Common myeloid progenitor, CD34-positive (primary cell): ENCODE results near the gene TAAR9. TPM values are rescaled to one million over a fixed set of nuclear protein-coding genes. Genes with fewer than 3 reads are reported as not detected.

Source experiments
- CTCF ChIA-PET: fragments of 350-600 bp; sonication (Branson Sonifier 250); formaldehyde crosslinking; loops from one replicate; lab custom pipeline; 2021; ENCODE audit warnings: antibody characterized with exemption; lab: Charles Lee
- POLR2A ChIA-PET: fragments of 350-600 bp; sonication (Branson Sonifier 250); formaldehyde crosslinking; loops from one replicate; lab custom pipeline; 2021; ENCODE audit warnings: antibody characterized with exemption; lab: Charles Lee
- DNase-seq, 3 donors: peaks; one replicate each; pipeline versions ENCODE4 v3.0.0 to v3.0.0-alpha.2; 2013
- H3K27ac ChIP-seq, 2 experiments: 1 replicate in 1 of 2; 2 replicates in 1 of 2; pipeline ENCODE4 v1.7.0; 2013; ENCODE audit warnings: inconsistent platforms in 2 of 2, low read length in 2 of 2, mild to moderate bottlenecking in 2 of 2, low read depth in 1 of 2, moderate library complexity in 1 of 2; ENCODE audit not compliant: severe bottlenecking in 2 of 2, insufficient read depth in 1 of 2, poor library complexity in 1 of 2
- H3K27me3 ChIP-seq, 5 experiments: replicated peaks in 2 of 5; 1 replicate in 3 of 5; 2 replicates in 2 of 5; pipeline versions ENCODE4 v1.6.1 to v1.7.0; 2013; ENCODE audit warnings: low read length in 4 of 5, mild to moderate bottlenecking in 2 of 5, moderate library complexity in 2 of 5, inconsistent platforms in 1 of 5; ENCODE audit not compliant: insufficient read depth in 5 of 5, control insufficient read depth in 4 of 5
- H3K36me3 ChIP-seq, 4 experiments: 1 replicate in 2 of 4; 2 replicates in 2 of 4; pipeline versions ENCODE4 v1.6.1 to v1.7.0; 2013; ENCODE audit warnings: low read length in 3 of 4, control low read depth in 1 of 4, mild to moderate bottlenecking in 1 of 4; ENCODE audit not compliant: control insufficient read depth in 4 of 4, insufficient read depth in 4 of 4
- H3K4me1 ChIP-seq, 4 experiments: 1 replicate in 3 of 4; 2 replicates in 1 of 4; pipeline versions ENCODE4 v1.6.1 to v1.7.1; 2013; ENCODE audit warnings: low read length in 3 of 4, mild to moderate bottlenecking in 3 of 4, control low read depth in 1 of 4, inconsistent platforms in 1 of 4, moderate library complexity in 1 of 4; ENCODE audit not compliant: control insufficient read depth in 4 of 4, insufficient read depth in 4 of 4; ENCODE audit errors: control extremely low read depth in 1 of 4
- H3K4me3 ChIP-seq, 7 experiments: 1 replicate in 4 of 7; 2 replicates in 3 of 7; pipeline versions ENCODE4 v1.5.1 to v1.7.0; 2013; ENCODE audit warnings: mild to moderate bottlenecking in 7 of 7, low read length in 6 of 7, moderate library complexity in 6 of 7, inconsistent platforms in 2 of 7, low read depth in 2 of 7, control low read depth in 1 of 7; ENCODE audit not compliant: insufficient read depth in 4 of 7, control insufficient read depth in 1 of 7; ENCODE audit errors: extremely low read depth in 1 of 7
- H3K9me3 ChIP-seq, 5 experiments: 1 replicate in 4 of 5; 2 replicates in 1 of 5; pipeline versions ENCODE4 v1.6.1 to v1.7.1; 2013; ENCODE audit warnings: low read length in 4 of 5, mild to moderate bottlenecking in 2 of 5, inconsistent platforms in 1 of 5, low read depth in 1 of 5, moderate library complexity in 1 of 5; ENCODE audit not compliant: control insufficient read depth in 4 of 5, insufficient read depth in 2 of 5; ENCODE audit errors: control extremely low read depth in 1 of 5
- WGBS: methylation state at CpG from one replicate; pipeline ENCODE4 v1.1.5; 2013; ENCODE audit not compliant: insufficient coverage; 5-methylcytosine and 5-hydroxymethylcytosine counted together
- polyA plus RNA-seq: library from polyadenylated mRNA; unstranded; fragments of 120-200 nt; gene quantifications from one replicate; pipeline ENCODE4 v1.2.1, GENCODE V29; 2013

The TAAR9 gene
- not detected for polyA plus RNA-seq

GRCh38 chr6:132537977-132538376 is at the start of gene TAAR9:
Gene TAAR9 (plus strand): TSS chr6:132538277. CDS start chr6:132538290, 13 bp downstream.
- Histone ChIP-seq H3K36me3 (no peaks in the 10 kb centered on the region), H3K4me3 (no peak within 1 kb of the TSS), H3K9me3 (peaks cover 0 to 4% (median 0%) of the 10 kb centered on the region in 5 experiments), H3K4me1 (no peaks in the 10 kb centered on the region), H3K27ac (no peak within 1 kb of the TSS), H3K27me3 (peaks cover 0 to 2% (median 2%) of the 10 kb centered on the region in 5 experiments)
- CTCF ChIA-PET = interaction anchor here (0.7 kb wide), 1 partner anchor 230 kb away, joined by 3 read pairs; no protein-coding TSS in a partner anchor
- POLR2A ChIA-PET = no interaction called here
- WGBS = 97% methylated on average over 3 of the region's 4 CpGs
- DNase-seq = no peak

- Histone ChIP-seq H3K4me3 (no peak overlapping the region), H3K27me3 (no peaks in the 10 kb centered on the region), H3K4me1 (peaks cover 0 to 20% (median 14%) of the 10 kb centered on the region in 4 experiments), H3K27ac (no peak overlapping the region), H3K9me3 (peaks cover 0 to 10% (median 4%) of the 10 kb centered on the region in 5 experiments), H3K36me3 (peaks cover 0 to 26% (median 15%) of the 10 kb centered on the region in 4 experiments)
- DNase-seq = no peak
- 83% methylated on average over 1 of the region's 4 CpGs for WGBS
- CTCF ChIA-PET = interaction anchor here (1.0 to 12.0 kb wide), 4 partner anchors 20 to 574 kb away, joined by 4 to 136 read pairs (median 60); no protein-coding TSS in a partner anchor
- POLR2A ChIA-PET = no interaction called here
Measured at GRCh38 chr6:132489376-132489775, 48.7 kb upstream of the TAAR9 start.

- H3K27me3 ChIP-seq = no peaks in the 10 kb centered on the region
- DNase-seq = peak in 2 of 3 donors; percentile 35 to 46
- peaks cover 0 to 20% (median 14%) of the 10 kb centered on the region in 4 experiments for H3K4me1 ChIP-seq
- H3K9me3 ChIP-seq = peaks cover 0 to 10% (median 4%) of the 10 kb centered on the region in 5 experiments
- POLR2A ChIA-PET = interaction anchor here (0.6 kb wide), 1 partner anchor 18 kb away, joined by 3 read pairs; no protein-coding TSS in a partner anchor
- H3K36me3 ChIP-seq = peaks cover 0 to 30% (median 16%) of the 10 kb centered on the region in 4 experiments
- 29% methylated on average over 4 of the region's 6 CpGs for WGBS
- CTCF ChIA-PET = interaction anchor here (1.0 to 12.0 kb wide), 4 partner anchors 20 to 575 kb away, joined by 4 to 136 read pairs (median 60); no protein-coding TSS in a partner anchor
- peak overlapping the region in 1 of 7 experiments; percentile 43 for H3K4me3 ChIP-seq
- peak overlapping the region in 1 of 2 experiments; percentile 19 for H3K27ac ChIP-seq
Measured at GRCh38 chr6:132490024-132490423, 48.1 kb upstream of the TAAR9 start.

- H3K4me3 ChIP-seq = peak overlapping the region in 1 of 7 experiments; percentile 25
- 81% methylated on average over 8 of the region's 10 CpGs for WGBS
- peaks cover 0 to 10% (median 4%) of the 10 kb centered on the region in 5 experiments for H3K9me3 ChIP-seq
- peaks cover 0 to 31% (median 16%) of the 10 kb centered on the region in 4 experiments for H3K36me3 ChIP-seq
- peaks cover 1 to 23% (median 16%) of the 10 kb centered on the region in 4 experiments for H3K4me1 ChIP-seq
- H3K27me3 ChIP-seq = no peaks in the 10 kb centered on the region
- ChIA-PET CTCF (interaction anchor here (1.0 to 12.0 kb wide), 4 partner anchors 19 to 575 kb away, joined by 4 to 136 read pairs (median 60); no protein-coding TSS in a partner anchor), POLR2A (interaction anchor here (0.6 kb wide), 1 partner anchor 17 kb away, joined by 3 read pairs; no protein-coding TSS in a partner anchor)
- DNase-seq = no peak
- peak overlapping the region in 1 of 2 experiments; percentile 19 for H3K27ac ChIP-seq
Measured at GRCh38 chr6:132490478-132491204, 47.4 kb upstream of the TAAR9 start.

GRCh38 chr6:132491303-132491702 is 46.8 kb upstream of the TAAR9 start:
- Histone ChIP-seq H3K9me3 (peaks cover 0 to 10% (median 3%) of the 10 kb centered on the region in 5 experiments), H3K4me1 (peaks cover 5 to 23% (median 17%) of the 10 kb centered on the region in 4 experiments), H3K4me3 (no peak overlapping the region), H3K27ac (no peak overlapping the region), H3K27me3 (no peaks in the 10 kb centered on the region), H3K36me3 (peaks cover 0 to 31% (median 14%) of the 10 kb centered on the region in 4 experiments)
- WGBS = 91% methylated on average over 5 of the region's 5 CpGs
- ChIA-PET POLR2A (no interaction called here), CTCF (no interaction called here)
- peak in 2 of 3 donors; percentile 37 to 47 for DNase-seq

- Histone ChIP-seq H3K4me3 (no peak overlapping the region), H3K27me3 (no peaks in the 10 kb centered on the region), H3K27ac (no peak overlapping the region), H3K36me3 (peaks cover 0 to 34% (median 13%) of the 10 kb centered on the region in 4 experiments), H3K9me3 (peaks cover 0 to 10% (median 3%) of the 10 kb centered on the region in 5 experiments), H3K4me1 (peaks cover 5 to 23% (median 17%) of the 10 kb centered on the region in 4 experiments)
- ChIA-PET POLR2A (no interaction called here), CTCF (interaction anchor here (1.4 kb wide), 1 partner anchor 7 kb away, joined by 3 read pairs; no protein-coding TSS in a partner anchor)
- no peak for DNase-seq
- WGBS = 100% methylated on average over 1 of the region's 1 CpG
Measured at GRCh38 chr6:132491881-132492280, 46.2 kb upstream of the TAAR9 start.
